Measurements from ENCODE around the gene SLX4. TPM values are rescaled to one million over a fixed set of nuclear protein-coding genes. Genes with fewer than 3 reads are reported as not detected.

SLX4 gene
- total and polyA plus RNA-seq, 9 of the 15 experiments (the other 6 are each of a cell fraction or from before 2014, with no cell fraction given), result 0.29 to 7.9 (median 3.8) TPM

DNA sequence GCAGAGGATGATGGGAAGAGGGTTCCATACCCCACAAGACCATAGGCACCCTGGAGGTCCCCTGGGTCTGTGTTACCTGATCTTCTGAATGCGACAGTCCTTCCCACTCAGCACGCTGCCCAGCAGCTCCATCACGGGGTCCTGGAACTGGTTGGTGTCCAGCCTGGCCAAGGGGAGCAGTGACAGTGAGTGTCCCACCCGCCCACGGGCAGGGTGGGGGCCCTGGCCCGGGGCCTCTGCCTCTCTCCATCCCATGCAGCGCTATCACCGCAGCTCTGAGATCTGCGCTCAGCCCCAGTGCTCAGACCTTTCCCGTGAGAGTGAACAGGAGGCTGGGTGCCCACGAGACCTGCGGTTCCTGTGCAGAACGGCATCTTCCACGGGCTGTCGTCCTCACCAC, 49.8 kb downstream of the SLX4 start:
- Histone ChIP-seq H3K79me2 (ENCODE audit: control insufficient read depth, insufficient read depth, low read length) (no peaks in the 10 kb centered on the region), H3K27ac (ENCODE audit: extremely low read depth, low read depth, low read length) (no peak overlapping the region), H3K9me1 (ENCODE audit: control insufficient read depth, insufficient read depth, low read length) (peaks cover under 1% of the 10 kb centered on the region), H3K27me3 (ENCODE audit: control insufficient read depth in 2 of 2, insufficient read depth in 2 of 2, low read length in 2 of 2) (peaks cover 60 to 66% of the 10 kb centered on the region in 2 experiments), H3K4me2 (ENCODE audit: insufficient read depth, low read length) (no peak overlapping the region), H3K36me3 (ENCODE audit: control insufficient read depth, insufficient read depth, low read length) (no peaks in the 10 kb centered on the region), H2AFZ (ENCODE audit: low read depth, low read length) (no peak overlapping the region), H3K4me1 (replicated peaks in 1 of 2; ENCODE audit: control insufficient read depth in 2 of 2, insufficient read depth in 2 of 2, low read length in 2 of 2) (peaks cover 0 to 26% of the 10 kb centered on the region in 2 experiments; a peak in 2 of 5 replicates), H3K4me3 (no peak overlapping the region), H3K9ac (ENCODE audit: insufficient read depth in 1 of 2, low read depth in 2 of 2, low read length in 2 of 2) (no peak overlapping the region), H3K9me3 (replicated peaks; ENCODE audit: control insufficient read depth, insufficient read depth, low read depth, low read length) (no peaks in the 10 kb centered on the region), H4K20me1 (replicated peaks; ENCODE audit: control insufficient read depth, insufficient read depth, low read length) (peaks cover 7% of the 10 kb centered on the region; the same call in 1 of the 2 replicates)
- 19% methylated on average over 9 of the region's 15 CpGs for WGBS (ENCODE audit: insufficient coverage, low coverage, missing lambda C conversion rate)
- DNase-seq (ENCODE audit: extremely low read depth in 1 of 4, low spot score in 3 of 4), result no peak
- no TSS peak for BruUV-seq (replicated peaks)
- ChIA-PET CTCF (ENCODE audit: low intra/inter-chr PET ratio) (no interaction called here), POLR2A (interaction anchor here (0.6 kb wide), 1 partner anchor 700 kb away, joined by 3 read pairs; no protein-coding TSS in a partner anchor)
- in situ Hi-C loops (cut with MboI), result no loop called here
- intact Hi-C loops (cut with micrococcal nuclease), result no loop called here
- ATAC-seq, result no peak
- no peak for FAIRE-seq
- TF ChIP-seq MEIS2 (IDR thresholded peaks at IDR 0.05; ENCODE audit: partially characterized antibody), result no peak
- TF ChIP-seq, protein P1, sequence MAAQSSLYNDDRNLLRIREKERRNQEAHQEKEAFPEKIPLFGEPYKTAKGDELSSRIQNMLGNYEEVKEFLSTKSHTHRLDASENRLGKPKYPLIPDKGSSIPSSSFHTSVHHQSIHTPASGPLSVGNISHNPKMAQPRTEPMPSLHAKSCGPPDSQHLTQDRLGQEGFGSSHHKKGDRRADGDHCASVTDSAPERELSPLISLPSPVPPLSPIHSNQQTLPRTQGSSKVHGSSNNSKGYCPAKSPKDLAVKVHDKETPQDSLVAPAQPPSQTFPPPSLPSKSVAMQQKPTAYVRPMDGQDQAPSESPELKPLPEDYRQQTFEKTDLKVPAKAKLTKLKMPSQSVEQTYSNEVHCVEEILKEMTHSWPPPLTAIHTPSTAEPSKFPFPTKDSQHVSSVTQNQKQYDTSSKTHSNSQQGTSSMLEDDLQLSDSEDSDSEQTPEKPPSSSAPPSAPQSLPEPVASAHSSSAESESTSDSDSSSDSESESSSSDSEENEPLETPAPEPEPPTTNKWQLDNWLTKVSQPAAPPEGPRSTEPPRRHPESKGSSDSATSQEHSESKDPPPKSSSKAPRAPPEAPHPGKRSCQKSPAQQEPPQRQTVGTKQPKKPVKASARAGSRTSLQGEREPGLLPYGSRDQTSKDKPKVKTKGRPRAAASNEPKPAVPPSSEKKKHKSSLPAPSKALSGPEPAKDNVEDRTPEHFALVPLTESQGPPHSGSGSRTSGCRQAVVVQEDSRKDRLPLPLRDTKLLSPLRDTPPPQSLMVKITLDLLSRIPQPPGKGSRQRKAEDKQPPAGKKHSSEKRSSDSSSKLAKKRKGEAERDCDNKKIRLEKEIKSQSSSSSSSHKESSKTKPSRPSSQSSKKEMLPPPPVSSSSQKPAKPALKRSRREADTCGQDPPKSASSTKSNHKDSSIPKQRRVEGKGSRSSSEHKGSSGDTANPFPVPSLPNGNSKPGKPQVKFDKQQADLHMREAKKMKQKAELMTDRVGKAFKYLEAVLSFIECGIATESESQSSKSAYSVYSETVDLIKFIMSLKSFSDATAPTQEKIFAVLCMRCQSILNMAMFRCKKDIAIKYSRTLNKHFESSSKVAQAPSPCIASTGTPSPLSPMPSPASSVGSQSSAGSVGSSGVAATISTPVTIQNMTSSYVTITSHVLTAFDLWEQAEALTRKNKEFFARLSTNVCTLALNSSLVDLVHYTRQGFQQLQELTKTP (IDR thresholded peaks at IDR 0.05; ENCODE audit: low read depth in 1 of 2, partially characterized antibody in 2 of 2), result no peak
- no peak for TF ChIP-seq KLF1 (tag; IDR thresholded peaks at IDR 0.05)
- TF ChIP-seq L3MBTL2 (IDR thresholded peaks at IDR 0.05), result no peak
- no peak for TF ChIP-seq ILF3 (IDR thresholded peaks at IDR 0.05; ENCODE audit: borderline replicate concordance)
- TF ChIP-seq, protein P2, sequence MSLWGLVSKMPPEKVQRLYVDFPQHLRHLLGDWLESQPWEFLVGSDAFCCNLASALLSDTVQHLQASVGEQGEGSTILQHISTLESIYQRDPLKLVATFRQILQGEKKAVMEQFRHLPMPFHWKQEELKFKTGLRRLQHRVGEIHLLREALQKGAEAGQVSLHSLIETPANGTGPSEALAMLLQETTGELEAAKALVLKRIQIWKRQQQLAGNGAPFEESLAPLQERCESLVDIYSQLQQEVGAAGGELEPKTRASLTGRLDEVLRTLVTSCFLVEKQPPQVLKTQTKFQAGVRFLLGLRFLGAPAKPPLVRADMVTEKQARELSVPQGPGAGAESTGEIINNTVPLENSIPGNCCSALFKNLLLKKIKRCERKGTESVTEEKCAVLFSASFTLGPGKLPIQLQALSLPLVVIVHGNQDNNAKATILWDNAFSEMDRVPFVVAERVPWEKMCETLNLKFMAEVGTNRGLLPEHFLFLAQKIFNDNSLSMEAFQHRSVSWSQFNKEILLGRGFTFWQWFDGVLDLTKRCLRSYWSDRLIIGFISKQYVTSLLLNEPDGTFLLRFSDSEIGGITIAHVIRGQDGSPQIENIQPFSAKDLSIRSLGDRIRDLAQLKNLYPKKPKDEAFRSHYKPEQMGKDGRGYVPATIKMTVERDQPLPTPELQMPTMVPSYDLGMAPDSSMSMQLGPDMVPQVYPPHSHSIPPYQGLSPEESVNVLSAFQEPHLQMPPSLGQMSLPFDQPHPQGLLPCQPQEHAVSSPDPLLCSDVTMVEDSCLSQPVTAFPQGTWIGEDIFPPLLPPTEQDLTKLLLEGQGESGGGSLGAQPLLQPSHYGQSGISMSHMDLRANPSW (CRISPR knock-in tag; IDR thresholded peaks at IDR 0.05), result no peak
- TF ChIP-seq, protein P3, sequence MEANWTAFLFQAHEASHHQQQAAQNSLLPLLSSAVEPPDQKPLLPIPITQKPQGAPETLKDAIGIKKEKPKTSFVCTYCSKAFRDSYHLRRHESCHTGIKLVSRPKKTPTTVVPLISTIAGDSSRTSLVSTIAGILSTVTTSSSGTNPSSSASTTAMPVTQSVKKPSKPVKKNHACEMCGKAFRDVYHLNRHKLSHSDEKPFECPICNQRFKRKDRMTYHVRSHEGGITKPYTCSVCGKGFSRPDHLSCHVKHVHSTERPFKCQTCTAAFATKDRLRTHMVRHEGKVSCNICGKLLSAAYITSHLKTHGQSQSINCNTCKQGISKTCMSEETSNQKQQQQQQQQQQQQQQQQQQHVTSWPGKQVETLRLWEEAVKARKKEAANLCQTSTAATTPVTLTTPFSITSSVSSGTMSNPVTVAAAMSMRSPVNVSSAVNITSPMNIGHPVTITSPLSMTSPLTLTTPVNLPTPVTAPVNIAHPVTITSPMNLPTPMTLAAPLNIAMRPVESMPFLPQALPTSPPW (CRISPR knock-in tag; IDR thresholded peaks at IDR 0.05), result no peak
- no peak for TF ChIP-seq GABPB1 (CRISPR knock-in tag; IDR thresholded peaks at IDR 0.05)
- no peak for TF ChIP-seq ZNF133 (CRISPR knock-in tag; IDR thresholded peaks at IDR 0.05)
- TF ChIP-seq, protein P4, sequence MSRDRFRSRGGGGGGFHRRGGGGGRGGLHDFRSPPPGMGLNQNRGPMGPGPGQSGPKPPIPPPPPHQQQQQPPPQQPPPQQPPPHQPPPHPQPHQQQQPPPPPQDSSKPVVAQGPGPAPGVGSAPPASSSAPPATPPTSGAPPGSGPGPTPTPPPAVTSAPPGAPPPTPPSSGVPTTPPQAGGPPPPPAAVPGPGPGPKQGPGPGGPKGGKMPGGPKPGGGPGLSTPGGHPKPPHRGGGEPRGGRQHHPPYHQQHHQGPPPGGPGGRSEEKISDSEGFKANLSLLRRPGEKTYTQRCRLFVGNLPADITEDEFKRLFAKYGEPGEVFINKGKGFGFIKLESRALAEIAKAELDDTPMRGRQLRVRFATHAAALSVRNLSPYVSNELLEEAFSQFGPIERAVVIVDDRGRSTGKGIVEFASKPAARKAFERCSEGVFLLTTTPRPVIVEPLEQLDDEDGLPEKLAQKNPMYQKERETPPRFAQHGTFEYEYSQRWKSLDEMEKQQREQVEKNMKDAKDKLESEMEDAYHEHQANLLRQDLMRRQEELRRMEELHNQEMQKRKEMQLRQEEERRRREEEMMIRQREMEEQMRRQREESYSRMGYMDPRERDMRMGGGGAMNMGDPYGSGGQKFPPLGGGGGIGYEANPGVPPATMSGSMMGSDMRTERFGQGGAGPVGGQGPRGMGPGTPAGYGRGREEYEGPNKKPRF (IDR thresholded peaks at IDR 0.05; ENCODE audit: low read depth, low read length), result no peak
- TF ChIP-seq ZKSCAN1 (IDR thresholded peaks at IDR 0.05; ENCODE audit: low read depth, low read length), result no peak
